AG04450 (cell line): ENCODE data around the gene SIX2. TPM values are rescaled to one million over a fixed set of nuclear protein-coding genes. Genes with fewer than 3 reads are reported as not detected.
"Not testable (repeated sequence)": the region's sequence is repeated elsewhere in the genome, so short reads cannot be mapped to it uniquely, and the experiment has no call there.

ENCODE experiments used
- CTCF ChIA-PET: fragments of 300-600, 350-600 bp; formaldehyde crosslinking; extraction: SDS; loops from one replicate; lab custom pipeline; 2022; ENCODE audit warnings: antibody characterized with exemption, inconsistent platforms; lab: Charles Lee
- POLR2A ChIA-PET: fragments of 350-600 bp; formaldehyde crosslinking; extraction: SDS; loops from one replicate; lab custom pipeline; 2021; ENCODE audit warnings: antibody characterized with exemption, inconsistent platforms; lab: Yijun Ruan, JAX
- DNase-seq: peaks from one replicate; pipeline ENCODE4 v3.0.0-alpha.2; 2011; ENCODE audit warnings: low read depth, low spot score
- H3K27ac ChIP-seq: one replicate; pipeline ENCODE4 v1.5.1; 2012; ENCODE audit warnings: low read depth, low read length, control low read depth
- H3K27me3 ChIP-seq: one replicate; pipeline ENCODE4 v1.6.0; 2012; ENCODE audit warnings: low read length; ENCODE audit not compliant: control insufficient read depth, insufficient read depth
- H3K4me3 ChIP-seq: 2 replicates; pipeline ENCODE4 v1.5.1; 2011; ENCODE audit warnings: mild to moderate bottlenecking, low read depth, low read length, control low read depth
- H3K9me3 ChIP-seq: 2 replicates; pipeline ENCODE4 v1.5.1; 2012; ENCODE audit warnings: low read length; ENCODE audit not compliant: control insufficient read depth, insufficient read depth
- polyA plus RNA-seq: library from polyadenylated mRNA; depleted of rRNA; stranded (reverse); fragments of >200 nt; gene quantifications from 2 replicates; pipeline ENCODE4 v1.2.3, GENCODE V29; 2011
- TF ChIP-seq, protein P1 (sequence below): IDR thresholded peaks from 2 replicates; pipeline ENCODE4 v1.5.1; 2011; ENCODE audit warnings: low read depth, low read length, control low read depth, inconsistent platforms

Gene SIX2
- polyA plus RNA-seq, 1 experiment: not detected

DNA sequence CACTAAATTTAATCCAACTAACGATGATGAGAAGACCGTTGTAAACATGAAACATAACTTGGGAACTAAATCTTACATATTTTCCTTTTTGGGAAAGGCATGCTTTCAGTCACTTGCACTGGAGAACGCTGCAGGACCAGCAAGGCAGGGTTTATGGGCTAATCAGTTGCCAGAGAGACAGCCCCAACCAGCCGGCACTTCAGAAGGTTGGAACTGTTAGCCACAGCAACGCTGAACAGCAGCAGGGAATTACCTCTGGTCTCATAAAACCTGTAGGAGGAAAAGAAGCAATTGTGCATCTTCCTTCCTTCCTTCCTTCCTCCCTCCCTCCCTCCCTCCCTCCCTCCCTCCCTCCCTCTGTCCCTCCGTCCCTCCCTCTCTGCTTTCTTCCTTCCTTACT, 33.9 kb upstream of the SIX2 start:
- no peaks in the 10 kb centered on the region for H3K9me3 ChIP-seq

DNA sequence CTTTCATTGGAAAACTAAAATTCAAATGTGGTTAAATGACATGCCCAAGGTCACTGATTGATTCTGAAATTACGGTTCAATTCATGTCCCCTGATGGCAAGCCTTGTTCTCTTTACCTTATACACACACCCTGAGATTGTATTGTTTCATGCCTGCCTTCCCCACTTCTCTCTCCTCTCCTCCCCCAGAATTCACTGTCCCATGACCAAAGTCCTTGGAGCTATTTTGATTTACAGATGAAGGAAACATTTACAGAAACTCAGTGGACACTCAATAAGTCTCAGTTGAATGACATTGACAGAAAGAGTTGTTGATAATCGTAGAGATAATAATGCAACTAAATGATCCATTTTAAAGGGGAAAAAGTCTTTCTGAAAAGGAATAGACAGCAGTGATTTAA, 33.1 kb upstream of the SIX2 start:
- Histone ChIP-seq H3K27me3 (peaks cover 45% of the 10 kb centered on the region), H3K9me3 (no peaks in the 10 kb centered on the region), H3K4me3 (no peak overlapping the region), H3K27ac (no peak overlapping the region)
- no peak for DNase-seq
- ChIA-PET POLR2A (no interaction called here), CTCF (no interaction called here)
- TF ChIP-seq, protein P1, sequence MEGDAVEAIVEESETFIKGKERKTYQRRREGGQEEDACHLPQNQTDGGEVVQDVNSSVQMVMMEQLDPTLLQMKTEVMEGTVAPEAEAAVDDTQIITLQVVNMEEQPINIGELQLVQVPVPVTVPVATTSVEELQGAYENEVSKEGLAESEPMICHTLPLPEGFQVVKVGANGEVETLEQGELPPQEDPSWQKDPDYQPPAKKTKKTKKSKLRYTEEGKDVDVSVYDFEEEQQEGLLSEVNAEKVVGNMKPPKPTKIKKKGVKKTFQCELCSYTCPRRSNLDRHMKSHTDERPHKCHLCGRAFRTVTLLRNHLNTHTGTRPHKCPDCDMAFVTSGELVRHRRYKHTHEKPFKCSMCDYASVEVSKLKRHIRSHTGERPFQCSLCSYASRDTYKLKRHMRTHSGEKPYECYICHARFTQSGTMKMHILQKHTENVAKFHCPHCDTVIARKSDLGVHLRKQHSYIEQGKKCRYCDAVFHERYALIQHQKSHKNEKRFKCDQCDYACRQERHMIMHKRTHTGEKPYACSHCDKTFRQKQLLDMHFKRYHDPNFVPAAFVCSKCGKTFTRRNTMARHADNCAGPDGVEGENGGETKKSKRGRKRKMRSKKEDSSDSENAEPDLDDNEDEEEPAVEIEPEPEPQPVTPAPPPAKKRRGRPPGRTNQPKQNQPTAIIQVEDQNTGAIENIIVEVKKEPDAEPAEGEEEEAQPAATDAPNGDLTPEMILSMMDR: no peak

More for the DNA sequence above, 33.9 kb upstream of the SIX2 start:
- ChIA-PET CTCF (no interaction called here), POLR2A (no interaction called here)
- Histone ChIP-seq H3K27me3 (peaks cover 45% of the 10 kb centered on the region), H3K27ac (no peak overlapping the region), H3K4me3 (no peak overlapping the region)
- TF ChIP-seq, protein P1: no peak
- DNase-seq: no peak

DNA sequence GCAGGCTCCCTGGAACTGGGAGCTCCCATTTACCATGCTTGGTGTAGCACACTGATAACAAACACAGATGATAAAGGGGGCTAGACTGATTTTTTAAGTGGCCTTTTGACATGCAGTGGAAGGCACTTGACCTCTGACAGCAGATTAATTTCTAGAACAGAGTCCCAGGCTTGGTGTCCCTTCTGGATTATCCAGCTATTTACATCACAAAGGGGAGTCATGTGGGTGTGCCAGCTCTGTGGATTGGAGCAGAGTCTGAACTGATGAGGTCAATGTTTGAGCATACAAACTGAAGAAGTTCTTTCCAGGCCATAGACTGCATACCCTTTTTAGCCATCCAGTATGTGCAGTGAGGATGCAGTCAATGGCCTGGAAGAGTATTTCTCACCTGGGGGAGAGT, 31.5 kb upstream of the SIX2 start:
- TF ChIP-seq, protein P1: no peak
- POLR2A ChIA-PET: no interaction called here
- Histone ChIP-seq H3K4me3 (no peak overlapping the region), H3K27ac (no peak overlapping the region), H3K9me3 (no peaks in the 10 kb centered on the region), H3K27me3 (peaks cover 36% of the 10 kb centered on the region)
- DNase-seq: no peak
- CTCF ChIA-PET: no interaction called here

DNA sequence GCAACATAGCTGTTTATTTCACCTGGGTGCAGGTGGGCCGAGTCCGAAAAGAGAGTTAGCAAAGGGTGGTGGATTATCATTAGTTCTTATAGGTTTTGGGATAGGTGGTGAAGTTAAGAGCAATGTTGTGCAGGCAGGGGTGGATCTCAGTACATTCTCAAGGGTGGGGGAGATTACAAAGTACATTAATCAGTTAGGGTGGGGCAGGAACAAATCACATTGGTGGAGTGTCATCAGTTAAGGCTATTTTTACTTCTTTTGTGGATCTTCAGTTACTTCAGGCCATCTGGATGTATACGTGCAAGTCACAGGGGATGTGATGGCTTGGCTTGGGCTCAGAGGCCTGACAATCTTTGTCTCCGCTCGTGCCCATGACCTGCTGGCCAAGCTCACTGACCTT, 30.6 kb upstream of the SIX2 start:
- H3K9me3 ChIP-seq, CTCF ChIA-PET, H3K27ac ChIP-seq, H3K4me3 ChIP-seq, DNase-seq, POLR2A ChIA-PET: not testable (repeated sequence)
- peaks cover 33% of the 10 kb centered on the region for H3K27me3 ChIP-seq

DNA sequence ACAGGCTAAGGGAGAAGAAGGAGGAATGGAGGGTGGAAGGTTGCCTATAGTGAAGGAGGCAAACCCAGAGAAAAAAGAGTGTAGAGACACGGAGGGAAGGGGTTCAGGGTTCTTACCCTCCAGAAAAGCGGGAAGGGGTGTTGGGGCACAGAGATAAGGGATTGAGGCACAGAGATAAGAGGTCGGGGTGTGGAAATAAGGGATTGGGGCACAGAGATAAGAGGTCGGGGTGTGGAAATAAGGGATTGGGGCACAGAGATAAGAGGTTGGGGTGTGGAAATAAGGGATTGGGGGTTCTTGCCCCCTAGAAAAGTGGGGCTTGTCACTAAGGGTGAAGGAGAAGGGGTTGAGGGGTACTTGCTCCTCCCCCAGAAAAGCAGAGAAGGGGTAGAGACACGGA, 29.6 kb upstream of the SIX2 start:
- DNase-seq, H3K9me3 ChIP-seq, H3K27ac ChIP-seq, POLR2A ChIA-PET, H3K4me3 ChIP-seq, CTCF ChIA-PET: not testable (repeated sequence)
- H3K27me3 ChIP-seq: peaks cover 28% of the 10 kb centered on the region

- TF ChIP-seq, protein P1: no peak
- no peak overlapping the region for H3K4me3 ChIP-seq
- DNase-seq: no peak
- H3K9me3 ChIP-seq: no peaks in the 10 kb centered on the region
- ChIA-PET POLR2A (no interaction called here), CTCF (no interaction called here)
- H3K27ac ChIP-seq: no peak overlapping the region
- H3K27me3 ChIP-seq: peaks cover 24% of the 10 kb centered on the region
Measured at GRCh38 chr2:45033302-45033701, 24.1 kb upstream of the SIX2 start.
